NCI-H526 treated with DMSO at 0.1 percent for 48 hours (cell line): ENCODE measurements around the gene AQP9.

Experiments
- DNase-seq: peaks from one replicate; lab custom pipeline; 2025; lab: John Stamatoyannopoulos, UW

The AQP9 gene

GRCh38 chr15:58141894-58142293, 3.7 kb downstream of the AQP9 start:
- DNase-seq, result no peak

- DNase-seq, result no peak
Measured at GRCh38 chr15:58142827-58143461, 4.8 kb downstream of the AQP9 start.

GRCh38 chr15:58145606-58146005, 7.4 kb downstream of the AQP9 start:
- no peak for DNase-seq

GRCh38 chr15:58146211-58146610, 8.0 kb downstream of the AQP9 start:
- no peak for DNase-seq

- no peak for DNase-seq
Measured at GRCh38 chr15:58146749-58147148, 8.6 kb downstream of the AQP9 start.

GRCh38 chr15:58147171-58147611, 9.0 kb downstream of the AQP9 start:
- DNase-seq, result no peak

GRCh38 chr15:58148120-58148519, 9.9 kb downstream of the AQP9 start:
- DNase-seq, result no peak

- no peak for DNase-seq
Measured at GRCh38 chr15:58148633-58149445, 10.7 kb downstream of the AQP9 start.

GRCh38 chr15:58154769-58155168, 16.6 kb downstream of the AQP9 start:
- no peak for DNase-seq

- no peak for DNase-seq
Measured at GRCh38 chr15:58159827-58160386, 21.7 kb downstream of the AQP9 start.

- DNase-seq, result no peak
Measured at GRCh38 chr15:58161436-58161930, 23.3 kb downstream of the AQP9 start.

- DNase-seq, result no peak
Measured at GRCh38 chr15:58163985-58164384, 25.8 kb downstream of the AQP9 start.

- DNase-seq, result no peak
Measured at GRCh38 chr15:58164926-58165325, 26.7 kb downstream of the AQP9 start.

GRCh38 chr15:58165661-58166060, 27.5 kb downstream of the AQP9 start:
- no peak for DNase-seq

GRCh38 chr15:58167095-58167691, 29.0 kb downstream of the AQP9 start:
- no peak for DNase-seq

GRCh38 chr15:58169934-58170333, 31.8 kb downstream of the AQP9 start:
- DNase-seq, result no peak

GRCh38 chr15:58171476-58172061, 33.4 kb downstream of the AQP9 start:
- no peak for DNase-seq

GRCh38 chr15:58174709-58175108, 36.5 kb downstream of the AQP9 start:
- no peak for DNase-seq

- no peak for DNase-seq
Measured at GRCh38 chr15:58175955-58176354, 37.8 kb downstream of the AQP9 start.

GRCh38 chr15:58178668-58179067, 40.5 kb downstream of the AQP9 start:
- DNase-seq, result no peak

GRCh38 chr15:58179206-58179605, 41.0 kb downstream of the AQP9 start:
- DNase-seq, result no peak

GRCh38 chr15:58179741-58180381, 41.7 kb downstream of the AQP9 start:
- no peak for DNase-seq
